OCI-LY3 (cell line): Measurements from ENCODE around the gene TNFAIP2.

ENCODE experiments used
- CTCF ChIP-seq: fragments of 200-600, 300-600 bp; sonication (generic); IDR thresholded peaks from 2 replicates; pipeline ENCODE4 v1.5.1; 2014; ENCODE audit warnings: antibody characterized with exemption, low read length, low read depth
- EZH2phosphoT487 ChIP-seq: fragments of 200-600 bp; shearing (Covaris generic); IDR thresholded peaks from 2 replicates; pipeline ENCODE4 v1.6.1; 2018; ENCODE audit warnings: antibody characterized with exemption, mixed run types, low read depth

DNA sequence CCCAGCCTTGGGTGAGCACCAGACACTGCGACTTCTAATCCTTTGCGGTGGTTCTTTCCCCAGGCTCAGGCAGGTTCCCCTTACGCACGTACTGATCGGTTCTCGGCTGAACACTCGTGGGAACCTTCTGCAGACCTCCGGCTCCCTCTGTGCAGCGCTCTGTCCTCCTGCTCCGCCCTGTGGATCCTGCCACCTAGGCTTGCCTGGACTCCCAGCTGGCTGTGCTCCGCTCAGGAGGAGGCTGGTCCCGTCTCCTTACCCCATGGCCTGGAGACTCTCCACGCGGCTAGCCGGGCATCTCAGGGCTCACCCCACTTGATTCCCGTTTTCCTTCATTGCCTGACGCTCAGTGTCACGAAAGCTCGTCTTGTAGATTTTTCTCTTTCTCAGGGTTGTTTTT, 34.7 kb downstream of the TNFAIP2 start:
- no peak for TF ChIP-seq CTCF
- TF ChIP-seq EZH2phosphoT487, result no peak
